DMS79 treated with DMSO at 0.1 percent for 48 hours (cell line): ENCODE results near the gene GSX2.
"Not testable (repeated sequence)": the region's sequence is repeated elsewhere in the genome, so short reads cannot be mapped to it uniquely, and the experiment has no call there.

Experiments
- DNase-seq: peaks from one replicate; lab custom pipeline; 2025; lab: John Stamatoyannopoulos, UW

Gene GSX2

DNA sequence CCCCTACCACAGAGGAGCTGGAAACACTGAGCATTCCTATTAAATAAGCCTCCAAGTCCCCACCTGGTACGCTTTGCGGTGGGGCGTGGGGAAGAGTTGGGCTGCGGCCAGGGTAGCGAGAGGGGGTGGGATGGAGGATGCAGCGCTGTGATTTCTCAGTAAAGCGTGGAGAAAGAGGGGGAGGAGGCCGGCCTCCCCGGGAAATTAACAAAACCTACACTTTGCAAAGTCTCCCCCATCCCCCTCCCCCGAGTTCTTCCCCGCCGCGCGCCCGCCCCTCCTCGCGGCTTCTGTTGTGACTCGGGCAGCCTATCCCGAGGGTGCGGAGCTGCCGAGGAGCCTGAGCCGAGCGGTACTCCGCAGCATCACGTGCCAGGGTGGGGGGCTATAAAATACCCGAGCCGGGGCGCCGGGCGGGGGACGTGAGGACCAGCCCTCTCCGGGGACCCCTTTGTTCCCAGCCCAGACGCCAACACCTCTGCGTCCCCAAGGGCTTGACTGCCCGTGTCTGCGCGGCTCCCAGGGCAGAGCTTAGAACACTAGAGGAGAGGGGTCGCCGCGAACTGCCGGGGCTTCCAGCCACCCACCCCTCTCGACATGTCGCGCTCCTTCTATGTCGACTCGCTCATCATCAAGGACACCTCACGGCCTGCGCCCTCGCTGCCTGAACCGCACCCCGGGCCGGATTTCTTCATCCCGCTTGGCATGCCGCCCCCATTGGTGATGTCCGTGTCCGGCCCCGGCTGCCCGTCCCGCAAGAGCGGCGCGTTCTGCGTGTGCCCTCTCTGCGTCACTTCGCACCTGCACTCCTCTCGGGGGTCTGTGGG lies at the start of gene GSX2:
GSX2 (plus strand) TSS at position 416 of the 827 bp plus-strand sequence; CDS start at position 598, 182 bp downstream.
- DNase-seq, result no peak

DNA sequence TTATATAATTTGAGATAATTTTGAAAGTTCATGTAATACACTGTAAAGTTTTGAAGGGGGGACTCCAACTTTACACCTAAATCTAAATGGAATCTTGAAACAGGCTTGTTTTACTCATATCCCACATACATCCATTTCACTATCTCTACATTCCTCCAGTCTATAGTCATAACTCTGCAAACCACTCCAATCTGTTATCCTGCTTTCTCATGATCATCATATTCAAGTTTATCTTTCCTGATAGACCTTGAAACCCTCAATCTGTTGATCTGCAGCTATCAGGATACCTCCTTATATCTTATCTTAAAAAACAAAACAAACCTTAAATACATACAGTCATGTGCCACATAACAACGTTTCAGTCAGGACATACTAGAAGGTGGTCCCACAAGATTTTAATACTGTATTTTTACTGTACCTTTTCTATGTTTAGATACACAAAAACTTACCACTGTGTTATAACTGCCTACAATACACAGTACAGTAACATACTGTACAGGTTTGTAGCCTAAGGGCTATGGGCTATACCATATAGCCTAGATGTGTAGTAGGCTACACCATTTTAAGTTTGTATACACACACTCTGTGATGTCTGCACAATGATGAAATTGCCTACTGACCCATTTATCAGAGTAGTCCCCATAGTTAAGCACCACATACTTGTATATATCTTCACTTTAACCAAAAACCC lies 49.6 kb upstream of the GSX2 start:
- no peak for DNase-seq

DNA sequence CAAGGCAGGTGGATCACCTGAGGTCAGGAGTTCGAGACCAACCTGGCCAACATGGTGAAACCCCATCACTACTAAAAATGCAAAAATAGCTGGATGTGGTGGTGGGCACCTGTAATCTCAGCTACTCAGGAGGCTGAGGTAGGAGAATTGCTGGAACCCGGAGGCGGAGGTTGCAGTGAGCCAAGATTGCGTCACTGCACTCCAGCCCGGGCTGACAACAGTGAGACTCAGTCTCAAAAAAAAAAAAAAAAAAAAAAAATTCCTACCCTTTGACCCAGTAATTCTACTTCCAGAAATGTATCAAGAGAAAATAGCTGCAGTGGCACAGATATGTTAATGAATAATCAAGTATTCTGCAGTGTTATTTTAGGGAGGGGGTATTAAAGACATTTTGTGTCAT lies 46.6 kb upstream of the GSX2 start:
- not testable (repeated sequence) for DNase-seq

DNA sequence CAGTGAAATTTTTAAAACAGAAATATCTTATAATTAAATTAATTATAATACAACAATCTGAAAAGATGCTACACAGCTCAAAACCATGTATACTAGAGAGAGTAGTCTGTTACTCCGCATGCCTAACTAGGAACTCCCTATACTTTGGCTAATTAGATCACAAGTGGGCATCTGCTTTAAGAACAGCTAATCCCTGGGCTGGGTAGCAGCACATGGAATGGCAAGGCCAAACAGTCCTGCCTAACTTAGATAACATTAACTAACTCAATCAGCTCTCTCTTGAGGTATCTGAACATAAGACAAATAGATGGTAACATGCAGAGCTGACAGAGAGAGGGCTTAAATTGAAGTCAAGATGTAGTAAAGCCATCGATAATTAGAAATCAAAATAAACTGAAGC lies 45.5 kb upstream of the GSX2 start:
- no peak for DNase-seq

DNA sequence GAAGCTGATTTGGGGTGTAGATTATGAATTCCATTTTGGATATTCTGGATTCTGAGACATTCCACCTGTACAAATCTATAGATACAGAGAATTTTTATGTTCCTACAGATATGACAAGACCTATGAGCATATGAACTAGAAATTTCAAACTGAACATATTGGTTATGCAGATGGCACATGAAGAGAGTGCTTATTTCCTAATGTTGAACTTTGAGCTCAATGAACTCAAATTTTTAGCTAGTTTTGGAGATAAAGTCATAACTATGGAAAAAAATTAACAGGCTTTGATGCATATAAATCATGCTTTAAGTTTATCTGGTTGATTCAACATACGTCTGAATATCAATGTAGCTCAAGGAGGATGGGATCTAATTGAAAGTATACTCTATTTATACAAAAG lies 44.5 kb upstream of the GSX2 start:
- no peak for DNase-seq

DNA sequence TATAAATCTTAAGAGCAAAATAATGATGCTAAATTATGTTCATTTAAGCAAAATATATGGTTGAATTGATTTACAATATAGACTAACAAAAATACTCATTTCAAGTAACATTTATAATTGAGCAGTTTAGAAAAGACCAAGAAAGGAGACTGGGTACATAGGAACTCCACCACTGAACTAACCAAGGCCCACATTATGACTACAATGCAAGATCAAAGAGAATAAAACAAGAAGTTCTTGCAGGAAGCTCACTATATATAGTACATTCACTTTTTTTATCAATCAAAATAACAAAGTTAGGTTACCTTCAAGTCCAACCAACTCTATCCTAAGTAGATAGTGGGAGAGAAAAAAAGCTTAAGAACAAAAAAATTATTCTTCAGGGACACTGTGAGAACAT lies 43.6 kb upstream of the GSX2 start:
- no peak for DNase-seq

DNA sequence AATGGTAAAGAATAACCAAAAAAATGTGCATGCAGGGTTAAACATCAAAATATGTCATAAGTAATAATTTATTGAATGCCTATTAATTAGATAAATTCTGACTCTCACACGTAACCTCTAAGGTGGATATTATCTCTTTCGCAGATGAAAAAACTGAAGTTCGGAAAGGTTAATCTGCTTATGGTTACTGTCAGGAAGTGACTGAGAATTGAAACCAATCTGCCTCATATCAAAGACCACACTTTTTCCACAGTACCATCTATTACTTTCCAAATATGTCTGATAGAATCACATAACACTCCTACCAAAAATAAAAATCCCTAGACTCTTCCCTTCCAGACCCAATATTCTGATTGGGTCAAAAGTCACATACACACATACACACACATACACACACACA lies 41.8 kb upstream of the GSX2 start:
- DNase-seq, result no peak

DNA sequence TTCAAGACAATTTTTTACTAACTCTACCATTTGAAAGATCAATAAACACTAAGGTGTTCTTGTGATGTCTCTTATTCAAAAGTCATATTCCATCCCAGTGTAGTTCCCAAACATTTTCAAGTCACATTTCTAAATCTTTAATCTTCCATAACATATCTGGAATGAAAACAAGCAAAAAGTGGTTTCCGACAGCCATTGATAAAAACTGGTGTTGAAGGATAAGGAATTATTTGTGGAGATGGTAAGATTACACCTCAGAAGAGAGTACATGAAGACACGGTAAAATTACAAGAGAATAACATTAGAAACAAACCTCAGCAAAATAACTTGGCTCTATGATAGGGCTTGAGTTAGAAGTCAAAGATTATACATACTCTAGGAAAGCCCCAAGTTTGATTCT lies 39.8 kb upstream of the GSX2 start:
- no peak for DNase-seq

DNA sequence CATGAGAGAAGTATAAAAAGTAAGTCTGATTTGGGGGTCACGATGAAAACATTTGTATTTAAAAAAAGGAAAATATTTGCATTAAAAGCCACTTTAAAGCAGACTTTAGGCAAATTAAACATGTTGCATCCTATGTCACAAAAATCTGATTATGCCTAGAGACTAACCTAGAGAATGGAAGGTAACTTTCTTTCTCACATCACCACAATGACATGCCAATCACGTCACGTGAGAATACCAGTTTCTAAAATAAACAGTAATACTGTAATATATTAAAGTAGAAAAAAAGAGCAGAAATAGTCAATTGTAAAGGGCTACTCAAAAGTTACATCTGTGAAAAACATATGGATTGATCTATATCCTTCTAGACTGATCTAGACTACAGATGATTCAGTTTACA lies 38.9 kb upstream of the GSX2 start:
- no peak for DNase-seq

DNA sequence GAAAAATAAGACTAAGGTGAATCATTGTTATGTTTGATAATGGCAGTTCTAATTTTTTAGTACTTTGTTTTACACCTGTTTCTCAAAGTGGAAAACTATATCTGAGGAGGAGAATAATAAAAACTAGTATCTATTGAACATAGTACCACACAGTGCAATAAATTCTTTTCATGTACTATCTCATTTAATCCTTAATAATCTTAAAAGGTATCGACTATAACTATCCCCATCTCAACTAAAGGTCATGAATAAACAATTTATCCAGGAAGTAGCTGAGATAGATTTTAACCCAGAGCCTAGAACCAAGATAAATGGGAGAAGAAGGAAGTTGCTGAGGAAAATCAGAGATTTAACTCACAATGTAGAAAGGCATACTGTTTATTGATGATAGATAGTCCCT lies 38.1 kb upstream of the GSX2 start:
- no peak for DNase-seq

DNA sequence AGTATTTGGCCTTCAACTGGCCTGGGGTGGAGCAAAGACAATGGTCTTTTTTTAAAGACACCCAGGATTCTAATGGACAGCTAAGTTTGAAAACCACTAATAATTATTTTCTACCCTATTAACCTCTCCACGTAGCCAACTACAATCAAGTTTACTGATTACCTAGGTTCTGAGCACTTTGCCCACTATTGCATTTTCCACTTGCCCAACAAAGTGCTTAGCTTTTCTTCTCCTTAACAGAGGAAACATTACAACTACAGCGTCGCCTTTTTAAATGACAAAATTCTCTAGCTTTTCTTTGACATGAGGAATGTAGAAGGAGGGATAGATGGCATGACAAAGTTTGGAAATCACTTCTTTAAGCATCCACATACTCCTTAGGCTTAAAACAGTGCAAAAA lies 37.6 kb upstream of the GSX2 start:
- no peak for DNase-seq

DNA sequence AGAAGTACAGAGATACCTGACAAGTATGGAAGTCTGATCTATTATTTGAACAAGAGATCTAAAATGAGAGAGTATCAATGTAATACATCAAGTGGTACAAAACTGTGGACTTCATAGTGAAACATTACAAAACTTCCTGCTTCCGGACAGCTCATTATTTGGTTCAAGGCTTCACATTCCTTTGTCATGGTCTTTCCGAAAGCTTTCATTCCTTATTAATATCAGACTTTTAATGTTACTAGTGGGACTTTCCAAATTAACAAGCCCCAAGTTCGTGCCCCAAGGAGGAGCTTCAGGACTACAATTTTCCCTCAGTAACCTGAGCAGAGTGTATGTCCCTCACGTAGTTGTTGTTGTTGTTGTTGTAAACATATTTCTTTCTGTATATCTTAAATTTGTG lies 36.7 kb upstream of the GSX2 start:
- DNase-seq, result no peak

DNA sequence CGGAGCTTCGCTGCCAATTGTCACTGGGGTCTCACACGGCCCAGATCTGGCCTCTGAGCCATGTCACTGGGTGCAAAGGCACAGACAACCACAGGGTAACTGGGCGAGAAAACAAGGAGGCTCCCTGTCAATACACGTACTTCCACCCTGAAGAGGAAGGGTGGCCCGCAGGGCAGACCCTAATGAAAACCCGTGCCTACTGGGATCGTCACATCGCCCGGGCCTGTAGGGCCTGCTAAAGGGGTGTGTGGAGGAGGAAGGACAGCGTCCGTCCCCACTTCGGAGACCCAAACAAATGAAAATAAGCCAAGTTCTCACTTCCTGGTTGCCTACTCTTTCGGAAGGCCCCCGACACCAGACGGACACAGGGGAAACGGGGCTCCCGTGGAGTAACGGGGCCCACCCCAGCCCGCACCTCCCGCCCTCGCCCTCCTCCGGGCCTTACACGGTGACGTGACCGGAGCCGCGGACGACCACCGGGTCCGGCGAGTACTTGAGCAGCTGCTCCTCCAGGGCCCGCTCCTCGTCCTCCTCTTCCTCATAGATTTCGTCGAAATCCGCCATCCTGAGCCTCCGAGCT lies 36.1 kb upstream of the GSX2 start:
- no peak for DNase-seq

DNA sequence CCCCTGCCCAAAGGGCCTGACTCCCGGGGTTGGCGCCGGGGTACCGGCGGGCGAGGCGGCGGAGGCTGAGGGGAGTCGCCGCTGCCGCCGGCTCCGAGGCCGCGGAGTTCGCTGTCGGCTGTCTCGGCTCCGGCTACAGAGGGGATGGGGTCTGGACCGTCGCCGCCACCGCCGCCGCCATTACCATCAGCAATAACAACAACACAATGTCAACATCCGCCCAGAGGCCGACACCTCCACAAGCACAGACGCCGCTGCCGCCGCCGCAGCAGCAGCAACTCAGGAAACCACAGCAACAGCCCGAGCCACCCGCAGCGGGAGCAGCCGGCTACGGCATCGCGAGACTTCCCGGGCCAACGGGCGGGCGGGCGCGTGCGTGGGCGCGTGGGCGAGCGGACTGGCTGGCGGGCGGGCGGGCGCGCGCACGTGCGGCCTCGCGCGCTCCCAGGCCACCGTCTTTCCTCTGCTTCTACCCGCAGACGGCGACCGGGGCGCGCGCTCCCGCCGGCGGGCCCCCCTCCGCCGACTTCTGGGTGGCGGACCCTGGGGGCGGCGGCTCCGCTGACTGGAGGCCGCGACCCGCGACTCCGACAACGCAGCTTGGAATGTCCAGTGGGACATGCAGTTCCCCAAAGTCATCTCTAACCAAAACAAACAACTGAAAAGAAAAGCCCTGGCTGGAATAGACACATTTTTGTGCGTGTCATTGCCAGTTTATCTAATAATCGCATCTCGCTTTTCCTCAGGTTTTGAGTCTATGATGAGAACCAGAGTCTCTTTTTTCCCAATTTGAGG lies 35.4 kb upstream of the GSX2 start, which contains the start of gene CHIC2:
CHIC2 (minus strand) TSS at position 289 of the 795 bp plus-strand sequence. CDS start 305 bp downstream, outside the sequence.
- peak; percentile 79 for DNase-seq

DNA sequence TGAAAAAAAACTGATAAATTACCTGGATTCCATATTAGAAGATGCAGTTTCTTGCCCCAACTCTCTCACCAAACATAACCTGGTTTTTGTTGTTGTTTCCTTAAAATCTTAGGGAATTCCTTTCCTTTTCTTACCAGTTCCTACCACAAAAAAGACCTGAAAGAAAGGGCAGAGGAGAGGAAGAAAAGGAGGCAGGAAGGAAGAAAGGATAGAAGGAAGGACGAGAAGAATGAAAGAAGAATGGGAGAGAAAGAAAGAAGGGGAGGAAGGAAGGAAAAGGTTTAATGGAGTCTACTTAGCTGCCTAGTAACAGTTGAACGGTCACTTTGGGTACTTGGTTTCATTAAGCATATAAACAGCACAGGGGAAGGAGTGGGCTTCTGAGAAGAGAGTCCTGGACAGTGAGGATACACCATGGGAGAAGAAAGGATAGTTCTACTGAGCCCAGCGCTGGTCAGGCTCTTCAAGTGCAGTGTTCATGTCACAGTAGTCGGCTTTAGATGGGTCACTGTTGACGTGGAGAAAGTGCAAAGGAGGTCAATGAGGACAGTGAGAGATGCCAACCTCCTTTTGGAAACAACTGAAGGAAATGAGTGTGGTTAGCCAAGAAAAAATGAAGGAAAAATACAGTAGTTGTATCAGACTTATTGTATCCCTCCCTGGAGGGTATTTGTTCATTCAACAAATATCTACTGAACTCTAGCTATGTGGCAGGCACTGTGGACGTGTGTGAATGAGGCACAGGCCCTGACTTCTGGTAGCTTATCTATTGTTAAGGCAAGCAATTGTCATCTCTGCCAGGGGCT lies 34.5 kb upstream of the GSX2 start:
- DNase-seq, result no peak

DNA sequence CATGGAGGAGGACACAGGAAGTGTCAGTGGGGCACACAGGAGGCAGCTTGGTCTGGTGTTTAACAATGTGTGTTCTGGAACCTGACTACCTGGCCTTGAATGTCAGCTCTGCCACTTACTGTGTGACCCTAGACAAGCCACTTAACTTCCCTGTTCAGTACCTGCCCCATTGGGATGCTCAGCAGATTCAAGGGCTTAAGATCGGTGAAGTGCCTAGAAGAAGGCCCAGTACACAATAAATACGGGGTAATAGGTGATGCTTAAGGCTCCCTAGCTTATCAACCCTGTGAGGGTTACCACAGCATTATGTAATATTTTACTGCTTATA lies 33.9 kb upstream of the GSX2 start:
- DNase-seq, result no peak

DNA sequence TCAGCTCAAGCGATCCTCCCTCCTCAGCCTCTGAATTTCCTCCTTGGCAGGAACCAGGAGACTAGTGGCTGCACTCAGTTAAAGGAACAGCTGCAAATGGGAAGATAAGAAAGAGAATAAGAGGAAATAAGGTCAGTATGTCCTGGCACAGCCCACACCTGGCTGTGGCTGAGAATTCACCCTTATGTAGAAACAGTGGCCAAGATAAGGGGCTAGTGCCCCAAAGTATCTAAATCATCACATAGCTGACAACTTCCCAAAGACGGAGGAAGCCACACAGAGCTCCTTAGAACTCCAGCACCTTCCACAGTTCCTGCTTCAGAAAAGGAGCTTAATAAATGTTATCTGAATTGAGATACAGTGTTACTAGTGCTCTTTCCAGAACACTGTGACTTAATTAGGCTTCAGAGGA lies 33.2 kb upstream of the GSX2 start:
- no peak for DNase-seq

DNA sequence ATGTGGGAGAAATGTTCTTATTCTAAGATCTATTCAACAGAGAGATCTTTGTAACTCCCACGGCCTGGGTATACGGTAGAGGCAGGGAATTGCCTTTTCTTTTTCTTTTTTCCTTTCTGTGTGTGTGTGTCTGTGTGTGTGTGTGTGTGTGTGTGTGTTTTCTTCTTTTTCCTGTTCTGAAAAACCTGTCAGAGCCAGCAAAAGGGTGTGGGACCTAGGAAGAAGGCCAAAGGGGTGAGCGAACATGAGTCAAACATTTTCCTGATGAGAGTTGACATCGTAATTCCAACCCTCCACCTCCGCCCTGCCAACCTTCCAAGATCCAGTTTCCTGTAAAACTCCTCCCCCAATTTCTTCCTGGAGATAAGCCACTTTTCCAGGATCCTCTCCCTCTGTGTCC lies 32.8 kb upstream of the GSX2 start:
- no peak for DNase-seq

DNA sequence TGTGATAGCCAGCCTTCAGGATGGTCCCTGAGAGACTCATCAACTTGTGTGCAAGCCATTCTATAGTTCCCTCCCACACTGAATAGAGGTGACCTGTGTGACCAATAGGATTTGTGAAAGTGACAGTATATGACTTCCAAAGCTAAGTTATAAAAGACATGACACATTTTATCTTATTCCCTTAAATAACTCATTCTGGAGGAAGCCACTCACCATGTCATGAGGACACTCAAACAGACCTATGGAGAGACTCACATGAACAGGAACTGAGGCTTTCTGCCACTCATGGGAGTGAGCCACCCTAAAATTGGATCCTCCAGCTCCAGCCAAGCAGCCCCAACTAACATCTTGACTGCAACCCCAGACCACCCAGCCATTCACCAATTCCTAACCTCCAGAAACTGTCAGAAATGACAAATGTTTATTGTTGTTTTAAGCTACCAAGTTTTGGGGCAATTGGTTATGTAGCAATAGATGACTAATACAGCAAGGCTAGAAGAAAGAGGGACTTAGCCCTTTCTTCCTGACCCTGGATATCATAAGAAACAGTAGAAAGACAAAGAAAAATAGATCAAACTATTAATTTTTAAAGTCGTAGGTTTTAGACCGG lies 26.6 kb upstream of the GSX2 start:
- no peak for DNase-seq

DNA sequence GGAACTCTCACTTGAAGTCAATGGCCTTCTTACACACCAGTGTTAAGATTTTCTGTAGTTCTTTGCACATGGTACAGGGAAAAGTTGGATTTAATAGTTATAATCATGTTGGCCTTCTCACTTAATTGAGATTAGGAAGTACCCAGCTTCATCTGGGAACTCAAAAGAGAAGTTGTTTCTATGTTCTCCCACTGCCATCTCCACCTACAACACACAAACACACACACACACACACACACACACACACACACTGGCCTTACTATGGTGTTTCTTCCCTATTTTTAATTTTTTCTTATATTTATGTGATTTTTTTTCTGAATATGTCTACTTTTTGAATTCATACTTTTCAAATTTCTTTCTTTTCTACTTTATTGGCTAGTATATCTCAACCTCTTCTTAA lies 25.6 kb upstream of the GSX2 start:
- DNase-seq, result no peak

DNA sequence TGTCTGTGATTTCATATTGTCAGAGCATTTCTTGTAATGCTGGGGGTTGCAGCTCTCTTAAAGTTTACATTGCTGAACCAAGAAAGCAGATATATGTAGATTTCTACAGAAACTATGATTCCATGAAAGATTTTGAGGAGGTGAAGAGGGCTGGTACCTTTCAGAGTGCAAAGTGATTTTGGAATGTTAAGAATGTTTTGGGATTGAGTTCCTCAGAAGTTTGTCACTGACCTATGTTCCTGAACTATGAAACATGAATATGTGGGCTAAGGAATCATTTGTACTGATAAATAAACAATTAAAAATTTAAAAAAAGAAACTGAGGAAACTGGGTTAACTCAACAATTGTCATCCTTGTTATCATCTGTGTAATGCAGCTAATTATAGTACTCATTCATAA lies 23.3 kb upstream of the GSX2 start:
- no peak for DNase-seq
